Upper lobe of left lung (tissue), 4 donors: Measurements from ENCODE around the gene ARID5B.

ENCODE experiments used
- EP300 ChIP-seq, 4 donors: sonication (generic); formaldehyde crosslinking; IDR thresholded peaks; one replicate each; pipeline ENCODE4 v1.5.1; 2017; ENCODE audit warnings: antibody characterized with exemption in 4 of 4, control low read depth in 2 of 4
- POLR2A ChIP-seq, 4 donors: fragments of 450-650 bp; IDR thresholded peaks; one replicate each; pipeline ENCODE4 v1.5.1; 2016 to 2017; ENCODE audit warnings: antibody characterized with exemption in 4 of 4, mild to moderate bottlenecking in 2 of 4
- POLR2AphosphoS5 ChIP-seq, 2 donors: sonication (generic); formaldehyde crosslinking; IDR thresholded peaks; one replicate each; pipeline ENCODE4 v1.5.1; 2017; ENCODE audit warnings: antibody characterized with exemption in 2 of 2
- TF ChIP-seq, protein P1 (sequence below), 6 experiments: fragments of 450-650 bp in 4 of 6; fragments of 200-600 bp in 2 of 6; sonication (generic) in 2 of 6; IDR thresholded peaks; one replicate each; pipeline ENCODE4 v1.5.1; 2016 to 2019; ENCODE audit warnings: antibody characterized with exemption in 6 of 6

DNA sequence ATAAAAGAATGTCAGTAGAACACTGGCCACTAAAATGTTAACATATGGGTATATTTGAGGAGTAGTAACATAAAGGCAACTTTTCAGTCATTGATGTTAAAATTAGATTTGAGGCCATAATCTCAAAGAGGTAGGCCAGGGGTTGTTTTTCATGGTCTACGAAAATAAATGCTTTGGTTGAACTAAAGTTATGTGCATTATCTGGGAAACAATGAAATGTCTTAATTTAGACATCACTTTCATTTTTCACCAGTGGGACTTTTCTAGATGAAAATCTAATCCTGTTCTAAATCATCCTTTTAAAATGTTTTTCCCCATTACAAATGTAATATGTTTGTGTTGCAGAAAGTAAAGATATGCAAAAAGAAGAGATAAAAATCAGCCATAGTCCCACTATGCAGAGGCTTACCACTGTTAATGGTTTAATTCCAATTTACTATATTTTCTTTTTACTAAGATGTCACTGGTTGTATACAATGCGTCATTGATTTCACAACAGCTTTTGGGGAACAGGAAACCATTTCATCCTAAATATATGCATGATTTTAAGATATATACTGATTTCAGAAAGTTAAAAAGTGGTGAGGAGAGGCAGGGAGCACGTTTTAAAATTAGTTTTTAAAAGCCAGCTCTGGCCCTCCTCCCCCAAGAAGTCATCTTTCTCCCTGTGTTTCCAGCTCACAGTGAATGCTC lies 64.3 kb downstream of the ARID5B start:
- TF ChIP-seq, protein P1, sequence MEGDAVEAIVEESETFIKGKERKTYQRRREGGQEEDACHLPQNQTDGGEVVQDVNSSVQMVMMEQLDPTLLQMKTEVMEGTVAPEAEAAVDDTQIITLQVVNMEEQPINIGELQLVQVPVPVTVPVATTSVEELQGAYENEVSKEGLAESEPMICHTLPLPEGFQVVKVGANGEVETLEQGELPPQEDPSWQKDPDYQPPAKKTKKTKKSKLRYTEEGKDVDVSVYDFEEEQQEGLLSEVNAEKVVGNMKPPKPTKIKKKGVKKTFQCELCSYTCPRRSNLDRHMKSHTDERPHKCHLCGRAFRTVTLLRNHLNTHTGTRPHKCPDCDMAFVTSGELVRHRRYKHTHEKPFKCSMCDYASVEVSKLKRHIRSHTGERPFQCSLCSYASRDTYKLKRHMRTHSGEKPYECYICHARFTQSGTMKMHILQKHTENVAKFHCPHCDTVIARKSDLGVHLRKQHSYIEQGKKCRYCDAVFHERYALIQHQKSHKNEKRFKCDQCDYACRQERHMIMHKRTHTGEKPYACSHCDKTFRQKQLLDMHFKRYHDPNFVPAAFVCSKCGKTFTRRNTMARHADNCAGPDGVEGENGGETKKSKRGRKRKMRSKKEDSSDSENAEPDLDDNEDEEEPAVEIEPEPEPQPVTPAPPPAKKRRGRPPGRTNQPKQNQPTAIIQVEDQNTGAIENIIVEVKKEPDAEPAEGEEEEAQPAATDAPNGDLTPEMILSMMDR (IDR thresholded peaks at IDR 0.05), result no peak
- TF ChIP-seq EP300 (IDR thresholded peaks at IDR 0.05) (no peak), POLR2A (IDR thresholded peaks at IDR 0.05) (no peak), POLR2AphosphoS5 (IDR thresholded peaks at IDR 0.05) (no peak)
